Left lung (tissue), 10 donors: ENCODE data around the gene FOSL1. TPM values are rescaled to one million over a fixed set of nuclear protein-coding genes. Genes with fewer than 3 reads are reported as not detected.
A peak's percentile ranks its signal among the peaks of the same experiment; 100 is the strongest.
"Not testable (repeated sequence)": the region's sequence is repeated elsewhere in the genome, so short reads cannot be mapped to it uniquely, and the experiment has no call there.

Source experiments
- ATAC-seq: fragments of 200-7000 bp; cut with Tn5 transposase; one replicate; pipeline ENCODE4 v1.9.1; 2020; ENCODE audit warnings: moderate library complexity
- DNase-seq, 4 donors: peaks; one replicate each; pipeline ENCODE4 v3.0.0-alpha.2; 2013 to 2020
- H3K27ac ChIP-seq, 2 donors: fragments of 200-600 bp; sonication (generic) in 1 of 2; one replicate each; pipeline versions ENCODE4 v1.5.0 to v1.8.0; 2020 to 2021
- H3K27me3 ChIP-seq, 2 donors: fragments of 200-600 bp; sonication (generic) in 1 of 2; one replicate each; pipeline versions ENCODE4 v1.5.0 to v1.8.0; 2020 to 2021
- H3K36me3 ChIP-seq, 2 donors: fragments of 200-600 bp; sonication (generic) in 1 of 2; one replicate each; pipeline versions ENCODE4 v1.5.0 to v1.8.0; 2020 to 2021
- H3K4me1 ChIP-seq, 2 donors: fragments of 200-600 bp; one replicate each; pipeline ENCODE4 v1.8.0; 2021
- H3K4me3 ChIP-seq, 2 donors: fragments of 200-600 bp; sonication (generic) in 1 of 2; one replicate each; pipeline versions ENCODE4 v1.5.0 to v1.8.0; 2020 to 2021; ENCODE audit warnings: mild to moderate bottlenecking in 1 of 2
- H3K9me3 ChIP-seq, 2 donors: fragments of 200-600 bp; sonication (generic) in 1 of 2; one replicate each; pipeline versions ENCODE4 v1.5.0 to v1.8.0; 2020 to 2021
- intact Hi-C, 2 donors: fragments of 100-400 bp; cut with DNase I; formaldehyde crosslinking; loops; one replicate each; pipeline versions ENCODE4 v1.11.2 to v1.14.2; 2022
- polyA plus RNA-seq, 6 donors: library from polyadenylated mRNA; unstranded; fragments of 120-200 nt; gene quantifications; one replicate each; pipeline ENCODE4 v1.2.1, GENCODE V29; 2013; ENCODE audit not compliant: insufficient read length in 6 of 6
- total RNA-seq, 2 donors: library from RNA; stranded (reverse); fragmentation: NEBNext Ultra II Directional; extraction: Animal tissue kit (Norgen Biotek cat#: 25700); gene quantifications; one replicate each; pipeline ENCODE4 v1.2.1, GENCODE V29; 2021
- TF ChIP-seq, protein P1 (sequence below), 2 donors: fragments of 200-600 bp; sonication (generic) in 1 of 2; IDR thresholded peaks; one replicate each; pipeline versions ENCODE4 v1.5.0 to v1.8.0; 2021; ENCODE audit warnings: antibody characterized with exemption in 2 of 2
- donor health status: DM: no; HTN: yes; CAD: no.
- donor health status: DM: no; HTN: no; CAD: no.

The FOSL1 gene
- total and polyA plus RNA-seq, 8 donors, result 0.17 to 16.3 (median 0.22) TPM; not detected in 2

DNA sequence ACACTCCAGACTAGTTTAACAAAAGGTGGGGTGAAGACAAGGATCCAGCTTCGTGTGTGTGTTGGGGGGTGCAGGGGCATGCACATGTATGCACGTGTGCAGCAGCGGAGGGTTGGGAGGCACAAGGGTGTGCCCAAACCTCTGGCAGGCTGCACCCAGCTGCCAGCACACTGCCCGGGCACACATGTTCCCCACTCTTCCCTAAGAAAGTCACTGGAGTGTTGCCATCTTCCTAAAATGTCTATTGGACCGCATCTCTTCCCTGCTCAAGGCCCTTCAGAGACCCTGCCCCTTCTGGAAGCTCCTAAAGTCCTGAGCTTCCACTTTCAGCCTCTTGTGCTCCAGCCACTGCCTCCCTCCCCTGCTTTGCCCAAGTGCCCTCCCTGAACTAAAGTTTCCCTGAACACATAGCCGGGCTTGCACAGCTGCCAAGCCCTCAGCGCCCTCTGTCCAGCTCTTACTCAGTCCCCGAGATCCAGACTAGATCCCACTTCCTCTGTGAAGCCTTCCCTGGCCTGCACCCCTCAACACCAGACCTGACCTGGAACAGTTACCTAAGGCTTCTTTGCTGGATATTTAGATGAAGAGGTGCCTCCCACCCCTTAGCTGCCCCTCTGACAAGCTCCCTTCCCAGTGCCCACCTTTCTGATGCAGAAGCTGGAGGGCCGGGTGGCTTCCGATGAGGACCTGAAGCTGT is 48.2 kb downstream of the FOSL1 start:
- TF ChIP-seq, protein P1, sequence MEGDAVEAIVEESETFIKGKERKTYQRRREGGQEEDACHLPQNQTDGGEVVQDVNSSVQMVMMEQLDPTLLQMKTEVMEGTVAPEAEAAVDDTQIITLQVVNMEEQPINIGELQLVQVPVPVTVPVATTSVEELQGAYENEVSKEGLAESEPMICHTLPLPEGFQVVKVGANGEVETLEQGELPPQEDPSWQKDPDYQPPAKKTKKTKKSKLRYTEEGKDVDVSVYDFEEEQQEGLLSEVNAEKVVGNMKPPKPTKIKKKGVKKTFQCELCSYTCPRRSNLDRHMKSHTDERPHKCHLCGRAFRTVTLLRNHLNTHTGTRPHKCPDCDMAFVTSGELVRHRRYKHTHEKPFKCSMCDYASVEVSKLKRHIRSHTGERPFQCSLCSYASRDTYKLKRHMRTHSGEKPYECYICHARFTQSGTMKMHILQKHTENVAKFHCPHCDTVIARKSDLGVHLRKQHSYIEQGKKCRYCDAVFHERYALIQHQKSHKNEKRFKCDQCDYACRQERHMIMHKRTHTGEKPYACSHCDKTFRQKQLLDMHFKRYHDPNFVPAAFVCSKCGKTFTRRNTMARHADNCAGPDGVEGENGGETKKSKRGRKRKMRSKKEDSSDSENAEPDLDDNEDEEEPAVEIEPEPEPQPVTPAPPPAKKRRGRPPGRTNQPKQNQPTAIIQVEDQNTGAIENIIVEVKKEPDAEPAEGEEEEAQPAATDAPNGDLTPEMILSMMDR (IDR thresholded peaks at IDR 0.05), result no peak
- Histone ChIP-seq H3K4me1 (peaks cover 8 to 32% of the 10 kb centered on the region in 2 donors), H3K27ac (no peak overlapping the region), H3K27me3 (no peaks in the 10 kb centered on the region), H3K4me3 (no peak overlapping the region), H3K36me3 (peaks cover 6 to 60% of the 10 kb centered on the region in 2 donors), H3K9me3 (no peaks in the 10 kb centered on the region)
- ATAC-seq (no peak), DNase-seq (no peak)
- intact Hi-C loops, result no loop called here

DNA sequence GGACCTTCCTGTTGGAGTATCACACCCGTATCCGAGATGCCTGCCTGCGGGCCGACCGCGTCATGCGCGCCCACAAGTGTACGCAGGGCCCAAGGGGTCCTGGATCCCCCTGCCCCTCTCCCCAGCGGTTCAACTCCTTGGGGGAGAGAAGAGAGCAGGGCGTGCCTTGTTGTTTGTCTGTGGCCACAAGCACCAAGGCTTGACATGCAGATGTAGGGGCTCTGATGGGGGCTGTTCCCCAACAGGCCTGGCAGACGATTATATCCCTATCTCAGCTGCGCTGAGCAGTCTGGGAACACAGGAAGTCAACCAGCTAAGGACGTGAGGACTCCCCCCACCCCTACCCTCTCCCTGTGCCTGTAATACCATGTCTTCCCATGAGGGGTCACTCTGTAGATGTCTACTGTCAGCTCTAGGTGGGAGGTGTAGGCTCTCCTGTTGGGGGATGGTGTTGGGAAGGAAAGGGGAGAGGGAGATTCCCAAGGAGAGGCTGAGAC is 49.1 kb downstream of the FOSL1 start:
- Histone ChIP-seq H3K9me3 (no peaks in the 10 kb centered on the region), H3K36me3 (peaks cover 6 to 59% of the 10 kb centered on the region in 2 donors), H3K4me3 (no peak overlapping the region), H3K27ac (no peak overlapping the region), H3K4me1 (peaks cover 4 to 27% of the 10 kb centered on the region in 2 donors), H3K27me3 (no peaks in the 10 kb centered on the region)
- intact Hi-C loops, result no loop called here
- ATAC-seq (peak; percentile 6), DNase-seq (no peak)
- TF ChIP-seq, protein P1 (IDR thresholded peaks at IDR 0.05), result peak in 1 of 2 donors; percentile 47

DNA sequence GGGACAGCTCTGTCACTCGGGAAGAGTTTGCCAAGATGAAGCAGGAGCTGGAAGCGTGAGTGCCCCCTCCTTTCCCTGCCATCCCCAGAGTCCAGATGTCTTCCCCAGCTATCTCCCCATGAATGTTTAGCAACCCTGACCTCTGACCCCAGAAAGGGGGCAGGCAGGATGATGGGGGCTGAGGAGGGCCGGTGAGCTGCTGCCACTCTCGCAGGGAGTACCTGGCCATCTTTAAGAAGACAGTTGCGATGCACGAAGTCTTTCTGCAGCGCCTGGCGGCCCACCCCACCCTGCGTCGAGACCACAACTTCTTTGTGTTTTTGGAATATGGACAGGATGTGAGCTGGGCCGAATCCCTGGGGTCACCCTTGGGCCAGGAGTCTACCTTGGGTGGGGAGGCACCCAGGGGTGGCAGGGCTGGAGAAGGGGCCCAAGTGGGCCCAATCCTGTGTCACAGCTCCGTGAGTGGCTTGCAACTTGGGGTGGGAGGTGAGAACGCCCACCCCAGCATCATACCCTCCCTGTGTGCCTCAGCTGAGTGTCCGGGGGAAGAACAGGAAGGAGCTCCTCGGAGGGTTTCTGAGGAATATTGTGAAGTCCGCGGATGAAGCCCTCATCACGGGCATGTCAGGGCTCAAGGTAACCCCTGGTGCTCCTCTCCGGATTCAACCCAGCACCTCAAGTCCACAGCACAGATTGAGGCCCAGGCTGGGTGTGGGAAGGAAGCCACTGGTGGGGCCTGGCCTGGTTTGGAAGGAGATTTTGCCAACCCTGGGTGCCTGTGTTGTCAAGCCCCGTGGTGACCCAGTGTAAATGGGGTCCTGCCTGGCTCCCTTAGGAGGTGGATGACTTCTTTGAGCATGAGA is 49.7 kb downstream of the FOSL1 start:
- DNase-seq (no peak), ATAC-seq (no peak)
- H3K36me3 ChIP-seq, result peaks cover 6 to 52% of the 10 kb centered on the region in 2 donors
- H3K4me1 ChIP-seq, result peaks cover 0 to 20% of the 10 kb centered on the region in 2 donors
- H3K27ac ChIP-seq, result no peak overlapping the region
- H3K4me3 ChIP-seq, result no peak overlapping the region
- no peaks in the 10 kb centered on the region for H3K27me3 ChIP-seq
- TF ChIP-seq, protein P1 (IDR thresholded peaks at IDR 0.05), result no peak
- no peaks in the 10 kb centered on the region for H3K9me3 ChIP-seq
- intact Hi-C loops, result no loop called here

DNA sequence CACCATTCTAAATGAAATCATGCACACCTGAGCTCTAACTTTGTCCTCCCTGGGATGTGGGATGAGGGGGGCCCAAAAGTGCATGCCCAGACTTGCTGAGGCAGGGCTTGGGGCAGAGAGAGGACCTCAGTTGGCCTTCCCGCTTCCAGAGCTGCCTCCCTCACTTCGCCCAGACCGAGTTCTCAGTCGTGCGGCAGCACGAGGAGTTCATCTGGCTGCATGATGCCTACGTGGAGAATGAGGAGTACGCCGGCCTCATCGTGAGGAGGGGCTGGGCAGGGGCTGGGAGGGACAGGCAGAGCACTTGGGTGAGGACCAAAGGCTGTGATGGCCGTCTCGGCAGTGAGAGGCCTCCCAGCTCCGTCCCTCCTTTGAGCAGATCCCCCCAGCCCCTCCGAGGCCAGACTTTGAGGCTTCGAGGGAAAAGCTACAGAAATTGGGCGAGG is 50.4 kb downstream of the FOSL1 start:
- intact Hi-C loops, result no loop called here
- Histone ChIP-seq H3K27ac (no peak overlapping the region), H3K4me3 (no peak overlapping the region), H3K9me3 (no peaks in the 10 kb centered on the region), H3K4me1 (peaks cover 0 to 14% of the 10 kb centered on the region in 2 donors), H3K36me3 (peaks cover 0 to 45% of the 10 kb centered on the region in 2 donors), H3K27me3 (no peaks in the 10 kb centered on the region)
- DNase-seq (no peak), ATAC-seq (no peak)
- TF ChIP-seq, protein P1 (IDR thresholded peaks at IDR 0.05), result no peak

DNA sequence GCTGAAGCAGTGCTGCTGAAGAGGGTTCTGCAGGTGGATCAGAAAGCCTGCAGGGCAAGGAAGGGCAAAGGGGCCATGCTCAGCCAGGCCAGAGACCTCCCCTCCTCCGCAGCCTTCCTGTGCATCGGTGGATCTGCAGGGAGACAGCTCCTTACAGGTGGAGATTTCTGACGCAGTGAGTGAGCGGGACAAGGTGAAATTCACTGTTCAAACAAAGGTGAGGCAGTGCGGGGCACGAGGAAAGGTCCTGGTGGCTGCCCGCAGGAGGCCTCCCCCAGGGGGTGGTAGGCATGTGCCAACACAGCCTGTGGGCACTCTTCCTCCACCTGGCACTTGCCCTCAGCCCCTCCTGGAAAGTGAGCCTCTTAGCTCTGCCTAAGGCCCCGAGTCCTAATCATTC is 50.8 kb downstream of the FOSL1 start:
- ATAC-seq (no peak), DNase-seq (no peak)
- H3K27ac ChIP-seq, result no peak overlapping the region
- peaks cover 0 to 9% of the 10 kb centered on the region in 2 donors for H3K4me1 ChIP-seq
- H3K4me3 ChIP-seq, result no peak overlapping the region
- intact Hi-C loops, result no loop called here
- no peaks in the 10 kb centered on the region for H3K27me3 ChIP-seq
- peaks cover 0 to 41% of the 10 kb centered on the region in 2 donors for H3K36me3 ChIP-seq
- TF ChIP-seq, protein P1 (IDR thresholded peaks at IDR 0.05), result no peak
- no peaks in the 10 kb centered on the region for H3K9me3 ChIP-seq

DNA sequence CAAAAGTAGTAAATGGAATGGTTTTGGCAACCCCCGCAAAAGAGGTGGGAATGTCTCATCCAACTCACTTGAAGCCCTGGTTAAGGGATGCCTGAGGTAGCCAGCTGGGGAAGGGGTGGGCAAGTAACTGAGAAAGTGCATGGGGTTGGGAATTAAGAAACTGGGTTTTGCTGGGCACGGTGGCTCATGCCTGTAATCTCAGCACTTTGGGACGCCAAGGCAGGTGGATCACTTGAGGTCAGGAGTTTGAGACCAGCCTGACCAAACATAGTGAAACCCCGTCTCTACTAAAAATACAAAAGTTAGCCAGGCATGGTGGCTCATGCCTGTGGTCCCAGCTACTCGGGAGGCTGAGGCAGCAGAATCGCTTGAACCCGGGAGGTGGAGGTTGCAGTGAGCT is 51.5 kb downstream of the FOSL1 start:
- H3K27me3 ChIP-seq, intact Hi-C loops, H3K4me3 ChIP-seq, H3K4me1 ChIP-seq, ATAC-seq, H3K27ac ChIP-seq, DNase-seq, H3K9me3 ChIP-seq: not testable (repeated sequence)
- peaks cover 0 to 34% of the 10 kb centered on the region in 2 donors for H3K36me3 ChIP-seq
